ENCODE results near the gene ARSG.

DNA sequence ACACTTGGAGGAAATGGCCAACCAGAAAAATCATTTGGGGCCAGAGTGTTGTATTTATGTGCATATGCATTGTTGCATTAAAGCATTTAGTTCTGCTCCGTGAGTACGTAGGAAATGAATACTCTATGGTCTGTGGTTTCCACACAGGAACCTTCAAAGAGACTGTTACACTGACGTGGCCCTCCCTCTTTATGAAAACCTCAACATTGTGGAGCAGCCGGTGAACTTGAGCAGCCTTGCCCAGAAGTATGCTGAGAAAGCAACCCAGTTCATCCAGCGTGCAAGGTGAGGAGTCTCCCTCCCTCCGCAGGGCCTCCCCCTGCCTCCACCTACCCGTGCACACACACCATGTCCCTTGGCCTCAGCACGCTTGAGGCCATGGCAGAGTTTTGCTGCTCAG lies 65.2 kb downstream of the ARSG start:
- TF ChIP-seq, protein P1, sequence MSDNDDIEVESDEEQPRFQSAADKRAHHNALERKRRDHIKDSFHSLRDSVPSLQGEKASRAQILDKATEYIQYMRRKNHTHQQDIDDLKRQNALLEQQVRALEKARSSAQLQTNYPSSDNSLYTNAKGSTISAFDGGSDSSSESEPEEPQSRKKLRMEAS (IDR thresholded peaks at IDR 0.05) = no peak
- no peak for TF ChIP-seq EP300 (IDR thresholded peaks at IDR 0.05; ENCODE audit: borderline replicate concordance)
- TF ChIP-seq, protein P2, sequence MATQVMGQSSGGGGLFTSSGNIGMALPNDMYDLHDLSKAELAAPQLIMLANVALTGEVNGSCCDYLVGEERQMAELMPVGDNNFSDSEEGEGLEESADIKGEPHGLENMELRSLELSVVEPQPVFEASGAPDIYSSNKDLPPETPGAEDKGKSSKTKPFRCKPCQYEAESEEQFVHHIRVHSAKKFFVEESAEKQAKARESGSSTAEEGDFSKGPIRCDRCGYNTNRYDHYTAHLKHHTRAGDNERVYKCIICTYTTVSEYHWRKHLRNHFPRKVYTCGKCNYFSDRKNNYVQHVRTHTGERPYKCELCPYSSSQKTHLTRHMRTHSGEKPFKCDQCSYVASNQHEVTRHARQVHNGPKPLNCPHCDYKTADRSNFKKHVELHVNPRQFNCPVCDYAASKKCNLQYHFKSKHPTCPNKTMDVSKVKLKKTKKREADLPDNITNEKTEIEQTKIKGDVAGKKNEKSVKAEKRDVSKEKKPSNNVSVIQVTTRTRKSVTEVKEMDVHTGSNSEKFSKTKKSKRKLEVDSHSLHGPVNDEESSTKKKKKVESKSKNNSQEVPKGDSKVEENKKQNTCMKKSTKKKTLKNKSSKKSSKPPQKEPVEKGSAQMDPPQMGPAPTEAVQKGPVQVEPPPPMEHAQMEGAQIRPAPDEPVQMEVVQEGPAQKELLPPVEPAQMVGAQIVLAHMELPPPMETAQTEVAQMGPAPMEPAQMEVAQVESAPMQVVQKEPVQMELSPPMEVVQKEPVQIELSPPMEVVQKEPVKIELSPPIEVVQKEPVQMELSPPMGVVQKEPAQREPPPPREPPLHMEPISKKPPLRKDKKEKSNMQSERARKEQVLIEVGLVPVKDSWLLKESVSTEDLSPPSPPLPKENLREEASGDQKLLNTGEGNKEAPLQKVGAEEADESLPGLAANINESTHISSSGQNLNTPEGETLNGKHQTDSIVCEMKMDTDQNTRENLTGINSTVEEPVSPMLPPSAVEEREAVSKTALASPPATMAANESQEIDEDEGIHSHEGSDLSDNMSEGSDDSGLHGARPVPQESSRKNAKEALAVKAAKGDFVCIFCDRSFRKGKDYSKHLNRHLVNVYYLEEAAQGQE (IDR thresholded peaks at IDR 0.05; ENCODE audit: low read depth) = no peak
- TF ChIP-seq, protein P3, sequence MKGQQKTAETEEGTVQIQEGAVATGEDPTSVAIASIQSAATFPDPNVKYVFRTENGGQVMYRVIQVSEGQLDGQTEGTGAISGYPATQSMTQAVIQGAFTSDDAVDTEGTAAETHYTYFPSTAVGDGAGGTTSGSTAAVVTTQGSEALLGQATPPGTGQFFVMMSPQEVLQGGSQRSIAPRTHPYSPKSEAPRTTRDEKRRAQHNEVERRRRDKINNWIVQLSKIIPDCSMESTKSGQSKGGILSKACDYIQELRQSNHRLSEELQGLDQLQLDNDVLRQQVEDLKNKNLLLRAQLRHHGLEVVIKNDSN (IDR thresholded peaks at IDR 0.05) = no peak
- TF ChIP-seq RAD21 (IDR thresholded peaks at IDR 0.05; ENCODE audit: low read depth) = no peak
- TF ChIP-seq TAF1 (IDR thresholded peaks at IDR 0.05; ENCODE audit: low read depth) = no peak
- no peak for TF ChIP-seq EGR1 (IDR thresholded peaks at IDR 0.05)
- no peak for TF ChIP-seq NFIC (IDR thresholded peaks at IDR 0.05)
- TF ChIP-seq YY1 (IDR thresholded peaks at IDR 0.05; ENCODE audit: low read depth) = no peak
